ENCODE measurements around the gene GATAD2A.

Gene GATAD2A

DNA sequence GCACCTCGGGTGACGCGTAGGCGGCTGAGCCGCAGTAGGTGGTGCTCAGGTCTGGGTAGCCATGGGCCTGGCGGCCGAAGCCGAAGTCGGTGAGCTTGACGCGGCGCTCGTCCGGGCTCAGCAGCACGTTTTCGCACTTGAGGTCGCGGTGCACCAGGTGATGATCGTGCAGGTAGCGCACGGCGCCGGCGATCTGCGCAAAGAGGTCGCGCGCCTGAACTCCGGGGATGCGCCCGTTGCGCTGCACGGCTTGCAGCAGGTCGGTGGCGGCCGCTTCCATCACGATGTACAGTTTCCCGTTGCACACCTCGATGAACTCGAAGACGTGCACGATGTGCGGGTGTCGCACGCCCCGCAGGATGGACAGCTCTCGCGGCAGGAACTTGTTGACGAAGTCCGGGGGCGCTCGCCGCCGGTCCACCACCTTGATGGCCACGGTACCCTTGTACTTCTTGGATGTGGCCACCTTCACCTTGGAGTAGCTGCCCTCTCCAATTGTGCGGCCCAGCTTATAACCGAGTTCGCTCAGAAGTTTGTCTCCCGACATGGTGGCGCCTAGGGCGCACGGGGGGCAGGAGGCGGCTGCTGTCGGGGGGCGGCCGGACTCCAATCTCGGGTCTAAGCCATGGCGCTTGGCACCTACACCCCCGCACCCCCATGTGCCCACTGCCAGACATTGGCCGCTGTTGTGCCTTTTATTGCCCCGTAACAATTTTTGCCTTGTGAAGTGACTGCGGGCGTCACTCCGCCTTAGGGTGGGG, 109.6 kb downstream of the GATAD2A start, which contains the start of gene TSSK6:
Gene TSSK6, minus strand, starts transcription at position 668 of the 761 bp plus-strand sequence. Its CDS starts 121 bp downstream, at position 547.
- DNase-seq: no peak

DNA sequence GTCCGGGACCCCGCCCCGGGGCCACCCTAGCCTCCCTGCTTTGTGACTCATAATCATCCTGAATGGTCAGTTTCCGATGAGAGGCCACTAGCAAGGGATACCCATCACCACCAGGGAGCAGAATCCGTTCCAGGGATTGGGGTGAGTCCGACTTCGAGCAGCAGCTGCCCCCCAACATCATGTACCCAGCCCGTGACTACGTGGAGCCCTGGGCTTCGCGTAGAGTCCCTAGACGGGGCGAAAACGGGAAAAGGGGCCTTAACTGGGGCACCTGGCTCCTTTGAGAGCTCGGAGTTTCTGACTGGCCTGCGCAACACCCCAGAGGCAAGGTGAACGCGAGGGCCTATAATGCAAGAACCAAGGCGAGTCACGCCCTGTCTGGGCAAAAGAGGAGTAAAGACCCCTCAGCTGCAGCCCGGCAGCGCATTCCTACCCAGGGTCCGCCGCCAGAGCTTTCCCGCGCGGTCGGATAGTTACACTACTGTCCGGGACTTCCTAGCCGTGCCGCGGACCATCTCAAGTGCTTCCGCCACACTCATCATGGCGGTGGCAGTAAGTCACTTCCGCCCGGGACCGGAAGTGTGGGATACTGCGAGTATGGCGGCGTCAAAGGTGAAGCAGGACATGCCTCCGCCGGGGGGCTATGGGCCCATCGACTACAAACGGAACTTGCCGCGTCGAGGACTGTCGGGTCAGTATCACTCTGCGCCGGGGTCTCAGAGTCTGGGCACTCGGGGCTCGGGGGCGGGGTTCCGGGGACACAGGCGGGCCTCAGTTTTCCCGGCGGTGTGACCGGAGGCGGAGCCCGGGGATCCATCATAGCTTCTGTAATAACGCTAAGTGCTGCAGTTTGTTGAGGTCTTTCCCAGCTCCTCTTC, 110.4 kb downstream of the GATAD2A start, which contains the start of gene NDUFA13:
Gene NDUFA13, plus strand, starts transcription at position 584 of the 878 bp plus-strand sequence. Its CDS starts 14 bp downstream, at position 598.
- DNase-seq: peak; percentile 90

DNA sequence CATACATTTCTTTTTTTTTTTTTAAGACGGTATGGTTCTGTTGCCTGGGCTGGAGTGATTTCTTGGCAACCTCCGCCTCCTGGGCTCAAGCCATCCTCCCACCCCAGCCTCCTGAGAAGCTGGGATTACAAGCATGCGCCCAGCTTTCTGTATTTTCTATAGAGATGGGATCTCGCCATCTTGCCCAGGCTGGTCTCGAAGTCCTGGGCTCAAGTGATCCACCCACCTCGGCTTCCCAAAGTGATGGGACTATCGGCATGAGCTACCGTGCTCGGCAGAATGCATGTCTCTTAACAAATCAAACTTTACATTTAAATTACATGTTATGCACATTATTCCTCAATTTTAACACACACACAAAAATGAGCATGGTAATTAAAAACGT, 111.8 kb downstream of the GATAD2A start:
- no peak for DNase-seq

DNA sequence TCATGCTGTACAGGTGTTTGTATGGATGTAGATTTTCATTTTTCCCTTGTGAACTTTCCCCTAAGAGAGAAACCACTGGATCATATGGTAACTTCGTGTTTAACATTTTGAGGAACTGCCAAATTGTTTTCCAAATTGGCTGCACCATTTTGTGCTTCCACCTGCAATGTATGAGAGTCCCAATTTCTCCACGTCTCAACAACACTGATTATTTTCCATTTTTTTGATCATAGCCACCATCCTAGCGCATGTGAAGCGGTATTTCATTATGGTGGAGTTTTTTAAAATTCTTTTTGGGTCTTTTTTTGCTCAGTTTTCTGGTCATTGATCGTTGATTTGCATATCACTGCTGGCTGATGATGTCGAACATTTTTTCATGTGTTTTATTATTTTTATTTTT, 115.5 kb downstream of the GATAD2A start:
- DNase-seq: no peak

DNA sequence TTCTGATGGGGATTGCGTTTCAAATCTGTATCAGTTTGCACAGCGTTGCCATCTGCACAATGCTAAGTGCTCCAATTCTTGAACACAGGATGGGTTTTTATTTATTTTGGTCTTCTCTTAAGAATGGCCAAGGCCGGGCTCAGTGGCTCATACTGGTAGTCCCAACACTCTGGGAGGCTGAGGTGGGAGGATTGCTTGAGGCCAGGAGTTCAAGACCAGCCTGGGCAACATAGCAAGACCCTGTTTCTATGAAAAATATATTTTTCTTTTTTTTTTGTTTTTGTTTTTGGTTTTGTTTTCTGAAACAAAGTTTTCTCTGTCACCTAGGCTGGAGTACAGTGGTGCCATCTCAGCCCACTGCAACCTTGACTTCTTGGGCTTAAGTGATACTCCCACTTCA, 117.7 kb downstream of the GATAD2A start:
- no peak for DNase-seq

DNA sequence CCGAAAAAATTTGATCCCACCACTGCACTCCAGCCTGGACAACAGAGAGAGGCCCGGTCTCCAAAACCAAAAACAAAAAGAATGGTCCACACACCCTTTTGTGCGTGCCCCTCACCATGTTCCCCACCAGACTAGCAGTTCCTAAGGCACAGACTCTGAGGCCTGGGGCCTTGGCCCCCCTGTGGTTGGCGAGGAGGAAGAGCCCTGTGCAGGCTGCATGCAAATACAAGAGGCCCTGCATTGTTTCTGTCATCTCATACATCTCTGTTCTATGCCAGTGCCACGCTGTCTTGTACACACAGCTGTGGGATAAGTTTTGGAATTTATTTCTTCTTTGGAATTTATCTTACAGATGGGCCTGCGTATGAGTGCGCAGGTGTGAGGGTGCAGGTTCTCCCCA, 118.6 kb downstream of the GATAD2A start:
- DNase-seq: no peak

DNA sequence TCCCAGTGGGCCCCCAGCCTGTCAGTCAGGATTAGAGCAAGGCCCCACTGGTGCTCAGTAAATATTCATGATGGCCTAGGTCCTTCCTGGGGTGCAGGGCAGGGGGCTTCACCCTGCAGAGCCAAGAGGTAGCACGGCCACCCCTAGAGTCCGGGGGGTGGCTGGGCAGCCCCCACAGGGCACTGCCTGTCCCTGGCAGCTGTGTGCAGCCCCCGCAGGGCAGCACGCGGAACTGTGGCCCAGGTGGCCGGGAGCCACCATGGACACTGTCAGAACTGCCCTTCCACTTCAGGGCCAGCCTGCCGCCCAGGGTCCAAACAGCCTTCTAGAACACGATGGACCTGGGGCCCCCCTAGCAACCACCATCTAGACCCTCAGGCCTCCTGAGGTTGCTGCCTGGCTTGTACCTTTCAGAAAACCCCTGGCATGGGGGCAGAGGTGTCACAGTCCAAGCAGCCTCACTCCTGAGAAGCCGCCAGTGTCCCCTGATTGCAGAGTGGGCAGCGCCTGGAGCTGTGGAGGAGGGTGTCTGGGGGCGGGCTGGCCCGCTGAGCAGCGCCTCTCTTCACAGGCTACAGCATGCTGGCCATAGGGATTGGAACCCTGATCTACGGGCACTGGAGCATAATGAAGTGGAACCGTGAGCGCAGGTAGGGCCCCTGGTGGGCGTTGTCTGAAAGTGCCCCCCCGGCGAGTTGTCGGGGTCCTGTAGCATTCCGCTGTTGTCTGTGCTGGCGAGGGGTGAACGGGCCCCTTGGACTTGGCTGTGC, 120.3 kb downstream of the GATAD2A start:
- DNase-seq: no peak

DNA sequence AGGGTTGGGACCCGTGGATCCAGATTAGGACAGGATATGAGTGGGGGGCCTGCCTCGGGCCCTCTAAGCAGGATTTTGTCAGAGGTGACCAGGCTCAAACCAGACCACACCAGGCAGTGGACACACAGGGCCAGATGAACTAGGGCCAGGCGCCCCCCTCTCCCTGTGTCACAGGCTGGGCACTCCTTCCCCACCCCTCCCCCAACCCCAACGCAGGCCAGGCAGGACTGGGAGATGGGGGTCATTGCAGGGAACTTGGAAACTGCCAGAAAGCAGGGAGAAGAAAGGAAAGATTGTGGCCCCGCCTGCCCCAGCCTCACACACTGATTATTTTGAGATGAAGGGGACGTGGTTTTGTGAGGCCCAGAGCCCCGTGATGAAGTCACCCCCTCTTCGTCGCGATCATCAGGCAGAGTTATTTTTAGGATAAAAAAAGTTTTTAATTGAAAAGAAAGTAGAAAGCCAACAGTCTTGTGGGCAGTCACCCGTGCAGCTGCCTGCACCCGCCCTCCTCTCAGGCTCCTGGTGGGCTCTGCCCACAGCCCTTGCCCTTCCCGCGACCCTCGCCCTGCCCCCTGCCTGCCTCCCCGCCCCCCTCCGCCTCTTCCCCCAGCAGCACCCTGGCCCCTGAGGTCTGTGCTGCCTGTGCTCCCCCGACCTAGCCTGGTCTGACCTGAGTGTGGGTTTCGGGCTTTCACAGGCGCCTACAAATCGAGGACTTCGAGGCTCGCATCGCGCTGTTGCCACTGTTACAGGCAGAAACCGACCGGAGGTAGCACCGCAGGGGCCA, 121.3 kb downstream of the GATAD2A start:
- no peak for DNase-seq

DNA sequence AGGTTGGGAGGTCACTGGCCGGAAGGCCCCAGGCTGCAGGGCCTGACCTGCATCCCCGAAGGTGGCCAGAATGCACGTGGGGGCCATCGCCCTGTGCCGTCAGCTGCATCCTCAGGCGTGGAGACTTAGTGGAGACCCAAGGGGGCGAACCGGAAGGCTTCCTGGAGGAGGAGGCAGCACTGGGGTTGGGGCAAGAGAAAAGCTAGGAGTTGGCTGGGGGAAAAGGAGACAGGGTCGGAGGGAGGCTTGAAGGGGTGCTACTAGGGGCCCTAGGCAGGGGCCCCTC, 121.8 kb downstream of the GATAD2A start:
- no peak for DNase-seq

DNA sequence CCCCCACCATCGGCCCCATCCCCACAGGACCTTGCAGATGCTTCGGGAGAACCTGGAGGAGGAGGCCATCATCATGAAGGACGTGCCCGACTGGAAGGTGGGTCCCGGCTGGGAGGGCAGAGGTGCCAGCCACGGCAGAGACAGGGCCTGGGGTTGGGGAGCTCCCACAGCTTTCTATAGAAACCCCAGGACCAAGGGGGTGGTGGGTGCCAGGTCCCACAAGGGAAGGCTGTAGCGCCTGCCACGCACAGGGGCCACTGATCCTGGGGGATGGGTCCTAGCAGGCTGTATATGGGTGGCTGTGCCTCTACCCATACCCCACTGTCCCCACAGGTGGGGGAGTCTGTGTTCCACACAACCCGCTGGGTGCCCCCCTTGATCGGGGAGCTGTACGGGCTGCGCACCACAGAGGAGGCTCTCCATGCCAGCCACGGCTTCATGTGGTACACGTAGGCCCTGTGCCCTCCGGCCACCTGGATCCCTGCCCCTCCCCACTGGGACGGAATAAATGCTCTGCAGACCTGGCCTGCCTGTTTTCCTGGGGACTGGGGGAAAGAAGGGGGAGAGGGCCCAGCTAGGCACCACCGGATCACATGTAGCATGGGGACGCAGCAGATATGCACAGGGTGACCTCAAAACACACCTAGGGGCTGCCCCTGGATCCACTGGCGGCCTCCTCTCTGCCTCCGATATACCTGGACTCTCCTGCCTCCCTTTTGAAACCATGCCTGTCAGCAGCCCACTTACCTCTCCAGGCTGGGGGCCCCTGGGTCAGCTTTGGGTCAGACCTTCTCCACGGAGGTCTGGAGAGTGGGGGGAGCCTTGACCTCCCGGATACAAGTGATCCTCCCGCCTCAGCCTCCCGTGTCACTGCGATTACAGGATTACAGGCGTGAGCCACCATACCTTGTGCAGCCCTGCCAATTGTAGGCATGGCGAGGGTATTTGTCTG, 122.5 kb downstream of the GATAD2A start:
- DNase-seq: no peak

DNA sequence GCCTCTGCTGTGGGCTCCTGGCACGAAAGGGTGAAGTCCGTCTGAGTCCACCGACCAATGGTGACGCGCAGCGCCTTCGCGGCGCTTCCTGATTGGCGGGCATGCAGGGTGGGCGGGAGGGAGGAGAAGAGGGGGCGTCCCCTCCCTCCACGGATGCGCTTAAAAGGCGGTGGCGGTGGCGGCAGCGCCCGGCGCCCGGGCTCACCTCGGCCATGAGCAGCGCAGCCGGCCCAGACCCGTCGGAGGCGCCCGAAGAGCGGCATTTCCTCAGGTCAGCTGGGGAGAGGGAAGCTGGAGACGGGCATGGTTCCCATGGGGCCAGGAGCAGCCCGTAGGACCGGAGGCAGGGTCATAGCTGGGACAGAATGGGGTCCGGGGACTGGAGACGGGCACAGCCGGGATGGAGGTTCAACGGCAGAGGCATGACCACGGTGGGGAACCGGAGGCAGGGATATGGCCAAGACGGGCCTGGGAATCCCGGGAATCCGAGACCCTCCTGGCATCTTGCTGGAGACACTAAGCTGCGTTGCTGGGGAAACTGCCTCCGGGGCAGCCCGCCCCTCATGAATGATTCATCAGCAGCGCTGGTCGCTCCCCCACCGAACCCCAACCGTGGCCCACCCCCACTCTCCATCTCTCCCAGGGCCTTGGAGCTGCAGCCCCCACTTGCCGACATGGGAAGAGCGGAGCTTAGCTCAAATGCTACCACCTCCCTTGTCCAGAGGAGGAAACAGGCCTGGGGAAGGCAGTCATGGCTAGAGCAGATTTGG, 123.4 kb downstream of the GATAD2A start, which contains the start of gene YJEFN3:
Gene YJEFN3, plus strand, starts transcription at position 191 of the 770 bp plus-strand sequence. Its CDS starts 22 bp downstream, at position 213.
- DNase-seq: no peak

DNA sequence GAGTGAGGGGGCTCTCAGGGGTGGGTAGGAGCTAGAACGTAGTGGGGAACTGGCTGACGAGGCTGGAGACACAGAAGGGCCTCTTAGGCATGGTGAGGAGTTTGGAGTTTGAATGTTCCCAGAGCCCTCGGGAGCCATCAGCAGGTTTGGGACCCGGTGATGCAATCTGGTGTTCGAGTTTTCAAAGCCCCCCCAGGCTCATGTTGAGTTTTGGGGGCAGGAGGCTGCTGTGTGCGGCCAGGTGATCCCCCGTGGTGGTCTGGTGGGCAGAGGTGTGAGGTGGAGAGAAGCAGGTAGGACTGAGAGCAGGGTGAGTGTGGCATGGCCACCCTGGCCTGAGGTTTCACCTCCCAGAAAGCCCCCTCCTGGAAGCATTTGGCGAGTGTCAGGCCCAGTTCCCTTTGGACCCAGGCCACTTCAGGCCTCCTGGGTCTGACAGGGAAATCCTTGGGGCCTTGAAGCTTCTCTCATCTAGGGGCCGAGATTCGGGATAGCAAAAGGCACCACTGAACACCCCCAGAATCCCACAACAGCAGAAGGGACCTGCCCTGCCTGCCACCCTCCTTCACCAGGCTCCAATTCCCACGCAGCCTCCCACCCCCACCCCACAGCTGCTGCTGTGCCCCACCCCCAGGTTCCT, 124.4 kb downstream of the GATAD2A start:
- DNase-seq: no peak

DNA sequence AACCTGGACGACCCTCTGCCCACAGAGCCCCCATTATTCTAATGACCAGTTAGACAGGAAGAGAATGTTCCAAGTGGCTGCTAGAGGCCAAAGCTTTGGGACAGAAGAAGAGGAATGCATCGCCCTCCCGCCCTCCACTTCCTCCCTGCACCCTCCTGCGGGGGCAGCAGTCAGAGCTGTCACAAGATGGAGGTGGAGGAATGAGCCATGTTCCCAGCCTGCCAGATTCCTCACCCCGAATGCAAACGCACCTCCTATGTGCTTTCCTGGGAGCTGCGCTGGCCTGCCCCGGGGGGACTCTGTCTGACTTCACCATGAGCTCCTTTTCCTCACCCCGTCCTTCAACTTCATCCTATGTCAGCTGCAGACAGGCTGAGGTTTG, 124.9 kb downstream of the GATAD2A start:
- DNase-seq: no peak

DNA sequence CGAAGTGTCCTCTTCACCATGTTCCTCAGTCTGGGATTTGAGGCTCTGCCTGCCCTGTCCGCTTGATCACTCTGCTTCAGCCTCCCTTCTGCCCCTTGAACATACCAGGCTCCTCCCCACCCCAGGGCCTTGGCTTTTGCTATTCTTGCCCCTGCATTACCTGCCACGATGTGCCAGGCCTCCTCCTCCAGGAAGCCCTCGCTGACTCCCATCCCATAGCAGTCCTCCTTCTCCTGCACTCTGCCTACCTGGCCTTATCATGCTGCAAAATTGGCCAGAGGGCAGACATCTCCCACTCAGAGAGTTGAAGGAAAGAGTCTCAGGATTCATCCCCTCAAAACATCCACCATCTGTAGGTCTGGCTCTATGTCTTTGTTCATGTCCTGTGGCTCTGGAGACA, 125.4 kb downstream of the GATAD2A start:
- no peak for DNase-seq

DNA sequence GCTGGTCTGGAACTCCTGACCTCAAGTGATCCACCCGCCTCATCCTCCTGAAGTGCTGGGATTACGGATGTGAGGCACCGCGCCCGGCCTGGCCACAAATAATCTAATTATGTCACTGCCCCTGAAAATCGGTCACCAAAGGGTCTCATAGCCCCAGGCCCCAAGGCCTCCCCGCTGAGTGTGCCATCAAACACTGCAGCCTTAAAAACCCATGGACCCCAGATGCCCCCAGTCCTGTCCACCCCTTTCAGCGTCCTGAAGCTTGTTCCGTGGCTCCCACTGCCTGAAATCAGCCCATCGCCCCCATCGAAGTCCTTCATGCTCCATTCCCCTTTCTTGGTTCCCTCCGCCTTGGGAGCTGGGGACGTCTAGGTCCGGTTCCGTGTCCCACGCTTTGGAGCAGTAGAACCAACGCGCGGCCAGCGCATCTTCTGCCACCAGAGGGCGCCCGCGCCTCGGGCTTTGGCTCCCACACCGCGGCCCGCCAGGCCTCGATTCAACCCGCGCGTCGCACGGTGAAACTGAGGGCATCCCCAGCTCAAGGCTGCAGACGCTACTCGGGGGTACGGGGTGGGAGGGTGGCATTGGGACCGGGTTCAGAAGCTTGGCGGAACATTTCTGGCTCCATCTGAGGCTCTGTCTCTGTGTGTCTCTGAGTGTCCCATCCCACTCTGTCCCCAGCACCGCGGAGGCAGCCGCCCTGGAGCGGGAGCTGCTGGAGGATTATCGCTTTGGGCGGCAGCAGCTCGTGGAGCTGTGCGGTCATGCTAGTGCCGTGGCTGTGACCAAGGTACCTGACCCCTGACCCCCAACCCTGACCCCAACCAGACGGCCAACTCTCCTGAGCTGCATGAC, 126.7 kb downstream of the GATAD2A start:
- DNase-seq: peak; percentile 74

DNA sequence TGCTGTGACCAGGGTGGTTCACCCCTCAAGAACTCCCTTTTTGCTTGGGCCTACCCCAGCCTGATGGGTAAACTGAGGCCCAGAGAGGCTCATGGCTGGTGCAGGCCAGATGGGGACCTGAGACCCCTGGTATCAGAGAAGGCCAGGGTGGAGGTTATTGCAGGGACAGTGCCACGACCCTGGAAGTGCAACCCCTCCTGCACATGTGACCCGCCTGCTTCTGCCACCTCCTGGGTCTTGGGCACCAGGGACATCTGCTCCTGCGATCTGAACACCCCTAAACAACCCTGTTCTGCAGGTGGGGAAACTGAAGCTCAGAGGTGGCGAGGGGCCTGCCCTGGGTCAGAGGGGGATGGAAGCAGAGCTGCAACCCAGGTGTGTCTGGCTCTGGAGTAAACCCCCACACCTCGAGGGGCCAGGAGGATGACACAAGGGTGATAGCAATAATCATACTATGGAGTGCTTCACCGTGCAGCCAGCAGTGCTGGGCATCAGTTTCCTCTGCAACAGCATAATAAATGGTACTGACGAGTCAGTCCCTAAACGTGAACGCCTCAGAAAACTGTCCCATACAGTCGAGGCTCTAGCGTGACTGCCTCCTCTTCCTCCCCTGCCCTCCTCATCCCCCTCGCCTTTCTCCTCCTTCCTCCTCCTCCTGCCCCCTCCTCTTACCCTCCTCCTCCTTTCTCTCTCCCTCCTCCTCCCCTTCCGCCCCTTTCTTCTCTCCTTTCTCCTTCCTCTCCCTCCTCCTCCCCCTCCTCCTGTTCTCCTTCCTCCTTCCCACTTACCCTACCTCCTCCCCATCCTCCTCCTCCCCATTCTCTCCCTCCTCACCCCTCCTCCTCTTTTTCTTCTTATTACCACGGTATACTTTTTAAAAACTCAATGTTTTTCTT, 127.6 kb downstream of the GATAD2A start:
- DNase-seq: no peak

DNA sequence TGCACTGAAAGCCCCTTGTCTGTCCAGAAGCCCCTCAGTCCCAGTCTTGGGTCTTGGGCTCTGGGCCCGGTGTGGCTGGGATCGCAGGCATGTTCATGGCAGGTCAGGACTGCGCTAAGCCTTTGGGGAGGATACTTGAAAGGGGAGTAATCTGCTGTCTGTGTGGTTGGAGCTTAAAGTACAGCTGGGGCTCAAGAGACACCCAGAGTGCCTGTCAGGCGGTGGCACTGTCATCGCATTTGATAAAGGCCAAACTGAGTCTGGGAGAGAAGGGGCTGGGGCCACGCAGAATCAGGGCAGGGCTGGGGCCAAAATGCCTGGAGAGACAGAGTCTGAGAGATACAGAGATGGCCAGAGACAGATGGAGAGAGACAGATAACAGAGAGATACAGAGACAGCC, 128.4 kb downstream of the GATAD2A start:
- no peak for DNase-seq

Data from CD4-positive, alpha-beta T cell treated with Interferon gamma for 1 hour (primary cell).